ENCODE data around the gene ZC3H12D.

DNA sequence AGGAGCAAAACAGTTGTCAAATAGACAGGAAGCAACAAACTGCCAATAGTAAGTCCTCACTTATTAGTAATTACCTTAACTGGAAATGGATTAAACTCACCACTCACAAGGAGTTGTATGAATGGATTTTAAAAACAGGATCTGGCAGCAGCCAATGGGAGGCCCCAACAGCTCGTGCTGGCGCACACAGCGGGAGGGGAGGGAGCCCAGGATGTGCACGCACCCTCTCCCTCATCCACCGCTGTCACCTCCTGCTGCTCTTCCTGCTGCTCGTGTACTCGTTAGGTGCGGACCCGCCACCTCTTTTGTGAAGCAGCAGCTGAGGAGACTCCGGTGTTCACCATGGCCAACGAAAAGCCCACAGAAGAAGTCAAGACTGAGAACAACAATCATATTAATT, 84.8 kb downstream of the ZC3H12D start, which contains the start of gene SUMO4:
- TF ChIP-seq, protein P1, sequence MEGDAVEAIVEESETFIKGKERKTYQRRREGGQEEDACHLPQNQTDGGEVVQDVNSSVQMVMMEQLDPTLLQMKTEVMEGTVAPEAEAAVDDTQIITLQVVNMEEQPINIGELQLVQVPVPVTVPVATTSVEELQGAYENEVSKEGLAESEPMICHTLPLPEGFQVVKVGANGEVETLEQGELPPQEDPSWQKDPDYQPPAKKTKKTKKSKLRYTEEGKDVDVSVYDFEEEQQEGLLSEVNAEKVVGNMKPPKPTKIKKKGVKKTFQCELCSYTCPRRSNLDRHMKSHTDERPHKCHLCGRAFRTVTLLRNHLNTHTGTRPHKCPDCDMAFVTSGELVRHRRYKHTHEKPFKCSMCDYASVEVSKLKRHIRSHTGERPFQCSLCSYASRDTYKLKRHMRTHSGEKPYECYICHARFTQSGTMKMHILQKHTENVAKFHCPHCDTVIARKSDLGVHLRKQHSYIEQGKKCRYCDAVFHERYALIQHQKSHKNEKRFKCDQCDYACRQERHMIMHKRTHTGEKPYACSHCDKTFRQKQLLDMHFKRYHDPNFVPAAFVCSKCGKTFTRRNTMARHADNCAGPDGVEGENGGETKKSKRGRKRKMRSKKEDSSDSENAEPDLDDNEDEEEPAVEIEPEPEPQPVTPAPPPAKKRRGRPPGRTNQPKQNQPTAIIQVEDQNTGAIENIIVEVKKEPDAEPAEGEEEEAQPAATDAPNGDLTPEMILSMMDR (IDR thresholded peaks at IDR 0.05; ENCODE audit: low read depth, low read length, poor library complexity, severe bottlenecking): no peak
- TF ChIP-seq EZH2phosphoT487 (IDR thresholded peaks at IDR 0.05; ENCODE audit: borderline replicate concordance, low read length): no peak

All from DOHH2 (cell line).